K562 (cell line): Measurements from ENCODE around the gene KRT75. TPM values are rescaled to one million over a fixed set of nuclear protein-coding genes. Genes with fewer than 3 reads are reported as not detected.

Experiments
- ATAC-seq: fragments of 200-7000 bp; cut with Tn5 transposase; 3 replicates; pipeline ENCODE4 v1.9.1; 2020; ENCODE audit warnings: moderate library complexity
- BruUV-seq: library from RNA; stranded (reverse); fragments of 400-500 nt; replicated peaks from 2 replicates; lab custom pipeline; 2021; lab: Mats Ljungman, UMichigan
- CTCF ChIA-PET: fragments of 300-600 bp; formaldehyde crosslinking; extraction: SDS; loops from one replicate; lab custom pipeline; 2021; ENCODE audit warnings: low intra/inter-chr PET ratio; lab: Yijun Ruan, JAX
- POLR2A ChIA-PET: fragments of 300-600, 350-650 bp; sonication (Branson Sonifier 250); formaldehyde crosslinking; extraction: SDS; loops from one replicate; lab custom pipeline; 2021; ENCODE audit warnings: antibody characterized with exemption, inconsistent platforms; lab: Yijun Ruan, JAX
- DNase-seq, 4 experiments: peaks; one replicate each; pipeline versions ENCODE4 v3.0.0 to v3.0.0-alpha.2; 2011 to 2018; ENCODE audit warnings: low spot score in 3 of 4, mixed read lengths in 3 of 4; ENCODE audit errors: extremely low read depth in 1 of 4
- FAIRE-seq: peaks from 2 replicates; lab custom pipeline; 2011; peaks lifted over from hg19 to GRCh38; lab: Jason Lieb, UNC
- H2AFZ ChIP-seq: 2 replicates; pipeline ENCODE4 v1.6.0; 2011; ENCODE audit warnings: low read depth, low read length, control low read depth, inconsistent platforms
- H3K27ac ChIP-seq: fragments of 200-600 bp; 3 replicates; pipeline ENCODE4 v1.8.0; 2011; ENCODE audit warnings: low read depth, mild to moderate bottlenecking, control low read depth, inconsistent platforms, low read length, moderate library complexity, mixed read lengths; ENCODE audit errors: extremely low read depth
- H3K27me3 ChIP-seq, 2 experiments: fragments of 300-600 bp in 1 of 2; 2 replicates in 1 of 2; 3 replicates in 1 of 2; pipeline versions ENCODE4 v1.6.0 to v1.8.0; 2011; ENCODE audit warnings: inconsistent platforms in 2 of 2, low read length in 2 of 2, mild to moderate bottlenecking in 1 of 2, mixed read lengths in 1 of 2, moderate library complexity in 1 of 2; ENCODE audit not compliant: control insufficient read depth in 2 of 2, insufficient read depth in 2 of 2
- H3K36me3 ChIP-seq: fragments of 300-600 bp; 3 replicates; pipeline ENCODE4 v1.8.0; 2011; ENCODE audit warnings: mild to moderate bottlenecking, low read length, inconsistent platforms; ENCODE audit not compliant: control insufficient read depth, insufficient read depth
- H3K4me1 ChIP-seq, 2 experiments: fragments of 200-600 bp in 1 of 2; replicated peaks in 1 of 2; 2 replicates in 1 of 2; 3 replicates in 1 of 2; pipeline versions ENCODE4 v1.5.1 to v1.8.0; 2011; ENCODE audit warnings: inconsistent platforms in 2 of 2, low read length in 2 of 2, mild to moderate bottlenecking in 1 of 2, mixed read lengths in 1 of 2, moderate library complexity in 1 of 2; ENCODE audit not compliant: control insufficient read depth in 2 of 2, insufficient read depth in 2 of 2
- H3K4me2 ChIP-seq: 2 replicates; pipeline ENCODE4 v1.6.1; 2011; ENCODE audit warnings: low read length, control low read depth, inconsistent platforms, mixed read lengths; ENCODE audit not compliant: insufficient read depth
- H3K4me3 ChIP-seq: fragments of 200-600 bp; sonication (generic), shearing (Covaris generic); 2 replicates; pipeline ENCODE4 v1.5.1; 2016; ENCODE audit warnings: control low read depth, inconsistent platforms
- H3K79me2 ChIP-seq: fragments of 200-600 bp; 3 replicates; pipeline ENCODE4 v1.8.0; 2011; ENCODE audit warnings: low read length, inconsistent platforms; ENCODE audit not compliant: control insufficient read depth, insufficient read depth
- H3K9ac ChIP-seq, 2 experiments: 2 replicates each; pipeline versions ENCODE4 v1.6.0 to v1.6.1; 2011; ENCODE audit warnings: low read depth in 2 of 2, low read length in 2 of 2, control low read depth in 1 of 2, inconsistent platforms in 1 of 2, mild to moderate bottlenecking in 1 of 2, mixed read lengths in 1 of 2; ENCODE audit not compliant: insufficient read depth in 1 of 2
- H3K9me1 ChIP-seq: one replicate; pipeline ENCODE4 v1.6.0; 2011; ENCODE audit warnings: inconsistent platforms, mild to moderate bottlenecking, low read length, moderate library complexity; ENCODE audit not compliant: control insufficient read depth, insufficient read depth
- H3K9me3 ChIP-seq: replicated peaks from 2 replicates; pipeline ENCODE4 v1.5.1; 2011; ENCODE audit warnings: low read depth, low read length, inconsistent platforms; ENCODE audit not compliant: control insufficient read depth, insufficient read depth
- H4K20me1 ChIP-seq: replicated peaks from 2 replicates; pipeline ENCODE4 v1.6.1; 2011; ENCODE audit warnings: low read length, inconsistent platforms, mixed read lengths; ENCODE audit not compliant: control insufficient read depth, insufficient read depth
- ATF7 ChIP-seq: fragments of 450-650 bp; IDR thresholded peaks from 2 replicates; pipeline ENCODE4 v1.7.1; 2014; ENCODE audit warnings: mild to moderate bottlenecking, moderate library complexity
- ELF2 ChIP-seq: fragments of 250-450 bp; sonication (Bioruptor Pico); IDR thresholded peaks from 2 replicates; pipeline ENCODE4 v1.5.0; 2021; ENCODE audit warnings: mild to moderate bottlenecking
- FOXM1 ChIP-seq, 2 experiments: fragments of 450-650 bp in 1 of 2; sonication (generic) in 1 of 2; formaldehyde crosslinking in 1 of 2; IDR thresholded peaks; 2 replicates each; pipeline versions ENCODE4 v1.6.1 to v1.9.0; 2017 to 2022; ENCODE audit warnings: low read depth in 2 of 2, mild to moderate bottlenecking in 2 of 2, missing genetic modification reagents in 1 of 2, moderate library complexity in 1 of 2
- HCFC1 ChIP-seq: IDR thresholded peaks from 2 replicates; pipeline ENCODE4 v1.6.1; 2012; ENCODE audit warnings: low read depth, low read length, improper control_type of control experiment
- HDGF ChIP-seq: fragments of 450-650 bp; IDR thresholded peaks from 2 replicates; pipeline ENCODE4 v1.6.1; 2016
- HIVEP1 ChIP-seq: fragments of 250-450 bp; sonication (Bioruptor Pico); IDR thresholded peaks from 2 replicates; pipeline ENCODE4 v1.4.0; 2020; ENCODE audit warnings: mild to moderate bottlenecking
- MEF2A ChIP-seq: IDR thresholded peaks from 2 replicates; pipeline ENCODE4 v1.6.1; 2011; ENCODE audit warnings: low read depth, mild to moderate bottlenecking, low read length, moderate library complexity; ENCODE audit not compliant: control insufficient read depth
- MEIS2 ChIP-seq: fragments of 450-650 bp; IDR thresholded peaks from 2 replicates; pipeline ENCODE4 v1.6.1; 2014; ENCODE audit warnings: mild to moderate bottlenecking; ENCODE audit not compliant: partially characterized antibody
- YBX1 ChIP-seq: fragments of 450-650 bp; IDR thresholded peaks from 2 replicates; pipeline ENCODE4 v1.7.1; 2016; ENCODE audit warnings: mild to moderate bottlenecking
- ZNF143 ChIP-seq: sonication (generic); formaldehyde crosslinking; IDR thresholded peaks from 2 replicates; pipeline ENCODE4 v1.9.0; 2022; ENCODE audit warnings: mild to moderate bottlenecking, missing genetic modification reagents
- ZNF146 ChIP-seq: IDR thresholded peaks from one replicate; pipeline ENCODE4 v1.6.1; 2018; ENCODE audit warnings: missing compliant biosample characterization; ENCODE audit not compliant: unreplicated experiment
- ZNF551 ChIP-seq: fragments of 250-450 bp; sonication (Bioruptor Pico); IDR thresholded peaks from 2 replicates; pipeline ENCODE4 v1.5.0; 2021; ENCODE audit warnings: mild to moderate bottlenecking, moderate library complexity
- ZNF561 ChIP-seq: fragments of 450-650 bp; formaldehyde crosslinking; conservative IDR thresholded peaks from 2 replicates; pipeline ENCODE4 v1.4.0; 2020; ENCODE audit warnings: mild to moderate bottlenecking, moderate library complexity
- WGBS: fragments of 100-300 bp; shearing (Covaris generic); methylation state at CpG from one replicate; pipeline ENCODE4 v1.1.6; 2016; ENCODE audit warnings: low coverage, mixed read lengths; ENCODE audit not compliant: insufficient coverage; ENCODE audit errors: missing lambda C conversion rate; 5-methylcytosine and 5-hydroxymethylcytosine counted together
- in situ Hi-C: fragments of 300-500 bp; cut with MboI; formaldehyde crosslinking; loops from 4 replicates; pipeline ENCODE4 v1.15.0; 2018; ENCODE audit warnings: inconsistent platforms, mixed read lengths
- intact Hi-C: fragments of 100-400 bp; cut with micrococcal nuclease; formaldehyde crosslinking; loops from 2 replicates; pipeline ENCODE4 v1.14.2; 2022
- polyA plus RNA-seq, 8 experiments: library from polyadenylated mRNA; depleted of rRNA in 4 of 8; stranded (reverse) in 5 of 8; unstranded in 3 of 8; fragments of >200 nt; fragmentation: Nextera tagmentation in 2 of 8; fragmentation: Illumina TruSeq in 1 of 8; extraction: Ambion mirVana in 2 of 8; extraction: Trizol in 1 of 8; gene quantifications; 2 replicates each; pipeline versions ENCODE4 v1.2.1 to v1.2.3, GENCODE V29; 2011 to 2014; ENCODE audit warnings: inconsistent platforms in 1 of 8, missing spikeins in 1 of 8
- total RNA-seq, 7 experiments: library from RNA; depleted of rRNA in 6 of 7; stranded (reverse); fragments of >200 nt in 6 of 7; fragmentation: Illumina TruSeq in 2 of 7; extraction: Trizol in 2 of 7; gene quantifications; 2 replicates each; pipeline versions ENCODE4 v1.2.1 to v1.2.3, GENCODE V29; 2011 to 2021; ENCODE audit warnings: low replicate concordance in 1 of 7
- TF ChIP-seq, protein P1 (sequence below): fragments of 450-650 bp; IDR thresholded peaks from 2 replicates; pipeline ENCODE4 v1.6.1; 2016; ENCODE audit warnings: borderline replicate concordance
- TF ChIP-seq, protein P2 (sequence below): IDR thresholded peaks from 2 replicates; pipeline ENCODE4 v1.6.1; 2011; ENCODE audit warnings: borderline replicate concordance, low read depth, mild to moderate bottlenecking, moderate library complexity, low read length; ENCODE audit not compliant: insufficient read depth, poor library complexity, severe bottlenecking
- TF ChIP-seq, protein P3 (sequence below), 3 experiments: IDR thresholded peaks in 2 of 3; conservative IDR thresholded peaks in 1 of 3; 2 replicates each; pipeline ENCODE4 v1.5.1; 2011 to 2012; ENCODE audit warnings: low read length in 3 of 3, mild to moderate bottlenecking in 3 of 3, control low read depth in 2 of 3, improper control_type of control experiment in 1 of 3, inconsistent platforms in 1 of 3, low read depth in 1 of 3, mixed read lengths in 1 of 3, moderate library complexity in 1 of 3; ENCODE audit not compliant: insufficient read depth in 2 of 3

The KRT75 gene
- total and polyA plus RNA-seq, 9 of the 15 experiments (the other 6 are each of a cell fraction or from before 2014, with no cell fraction given), result not detected

DNA sequence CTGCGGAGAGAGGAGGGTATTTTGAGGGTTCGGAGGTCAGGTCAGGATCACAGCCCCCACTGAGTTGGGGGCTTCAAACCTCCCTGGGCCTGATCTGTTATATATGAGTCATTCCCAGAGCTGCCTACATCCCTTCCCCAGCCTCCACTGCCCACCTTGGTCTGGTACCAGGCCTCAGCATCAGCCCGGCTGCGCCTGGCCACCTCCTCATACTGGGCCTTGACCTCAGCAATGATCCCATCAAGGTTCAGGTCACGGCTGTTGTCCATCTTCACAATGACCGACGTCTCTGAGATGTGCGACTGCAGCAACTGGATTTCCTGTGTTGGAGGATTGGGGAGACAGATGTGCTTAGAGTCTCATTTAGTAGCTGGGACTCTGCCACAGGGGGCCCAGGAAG lies 53.0 kb downstream of the KRT75 start (continued):
- TF ChIP-seq MEIS2 (no peak), HIVEP1 (CRISPR knock-in tag) (no peak)

DNA sequence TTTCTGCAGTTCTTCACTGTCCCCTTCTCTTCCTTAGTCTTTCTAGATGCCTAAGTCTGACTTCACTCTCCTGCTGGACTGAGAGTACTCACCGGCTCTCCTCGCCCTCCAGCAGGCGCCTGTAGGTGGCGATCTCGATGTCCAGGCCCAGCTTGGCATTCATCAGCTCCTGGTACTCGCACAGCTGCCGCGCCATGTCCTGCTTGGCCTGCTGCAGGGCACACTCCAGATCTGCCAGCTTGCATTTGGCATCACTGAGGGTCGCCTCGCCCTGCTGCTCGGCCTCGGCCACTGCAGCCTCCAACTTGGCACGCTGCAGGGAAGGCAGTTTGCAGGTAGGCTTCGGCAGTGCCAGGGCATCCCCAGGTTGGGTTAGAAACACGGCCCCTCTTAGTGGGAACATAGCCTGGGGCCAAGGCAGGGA lies 53.9 kb downstream of the KRT75 start:
- in situ Hi-C loops (loop anchor here (5.0 kb wide), 2 partner anchors 497 to 602 kb away; no protein-coding TSS in a partner anchor), intact Hi-C loops (no loop called here)
- Histone ChIP-seq H2AFZ (no peak overlapping the region), H3K9ac (no peak overlapping the region; a peak in 1 of 4 replicates), H3K4me3 (no peak overlapping the region), H4K20me1 (no peaks in the 10 kb centered on the region), H3K36me3 (no peaks in the 10 kb centered on the region), H3K27ac (no peak overlapping the region), H3K79me2 (no peaks in the 10 kb centered on the region), H3K4me1 (peaks cover 0 to 5% of the 10 kb centered on the region in 2 experiments; a peak in 1 of 5 replicates), H3K27me3 (peaks cover 5 to 62% of the 10 kb centered on the region in 2 experiments; a peak in 4 of 5 replicates), H3K4me2 (no peak overlapping the region), H3K9me3 (no peaks in the 10 kb centered on the region), H3K9me1 (no peaks in the 10 kb centered on the region)
- FAIRE-seq (no peak), ATAC-seq (peak; percentile 60), DNase-seq (peak in 2 of 4 experiments; percentile 8 to 18)
- ChIA-PET POLR2A (no interaction called here), CTCF (interaction anchor here (0.6 to 0.8 kb wide), 2 partner anchors 377 to 499 kb away, joined by 3 to 6 read pairs; no protein-coding TSS in a partner anchor)
- no TSS peak for BruUV-seq
- 2% methylated on average over 13 of the region's 15 CpGs for WGBS
- TF ChIP-seq ZNF143 (CRISPR knock-in tag) (no peak), HCFC1 (no peak), HDGF (no peak), ELF2 (CRISPR knock-in tag) (no peak), ATF7 (no peak), ZNF551 (CRISPR knock-in tag) (no peak), FOXM1 (IDR thresholded peaks at IDR 0.05; ENCODE audit: low read depth) (no peak), FOXM1 (CRISPR knock-in tag; IDR thresholded peaks at IDR 0.05; ENCODE audit: low read depth) (no peak), YBX1 (no peak), ZNF146 (no peak), MEF2A (no peak), ZNF561 (CRISPR knock-in tag) (no peak)
- TF ChIP-seq, protein P1, sequence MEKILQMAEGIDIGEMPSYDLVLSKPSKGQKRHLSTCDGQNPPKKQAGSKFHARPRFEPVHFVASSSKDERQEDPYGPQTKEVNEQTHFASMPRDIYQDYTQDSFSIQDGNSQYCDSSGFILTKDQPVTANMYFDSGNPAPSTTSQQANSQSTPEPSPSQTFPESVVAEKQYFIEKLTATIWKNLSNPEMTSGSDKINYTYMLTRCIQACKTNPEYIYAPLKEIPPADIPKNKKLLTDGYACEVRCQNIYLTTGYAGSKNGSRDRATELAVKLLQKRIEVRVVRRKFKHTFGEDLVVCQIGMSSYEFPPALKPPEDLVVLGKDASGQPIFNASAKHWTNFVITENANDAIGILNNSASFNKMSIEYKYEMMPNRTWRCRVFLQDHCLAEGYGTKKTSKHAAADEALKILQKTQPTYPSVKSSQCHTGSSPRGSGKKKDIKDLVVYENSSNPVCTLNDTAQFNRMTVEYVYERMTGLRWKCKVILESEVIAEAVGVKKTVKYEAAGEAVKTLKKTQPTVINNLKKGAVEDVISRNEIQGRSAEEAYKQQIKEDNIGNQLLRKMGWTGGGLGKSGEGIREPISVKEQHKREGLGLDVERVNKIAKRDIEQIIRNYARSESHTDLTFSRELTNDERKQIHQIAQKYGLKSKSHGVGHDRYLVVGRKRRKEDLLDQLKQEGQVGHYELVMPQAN, result no peak
- TF ChIP-seq, protein P2, sequence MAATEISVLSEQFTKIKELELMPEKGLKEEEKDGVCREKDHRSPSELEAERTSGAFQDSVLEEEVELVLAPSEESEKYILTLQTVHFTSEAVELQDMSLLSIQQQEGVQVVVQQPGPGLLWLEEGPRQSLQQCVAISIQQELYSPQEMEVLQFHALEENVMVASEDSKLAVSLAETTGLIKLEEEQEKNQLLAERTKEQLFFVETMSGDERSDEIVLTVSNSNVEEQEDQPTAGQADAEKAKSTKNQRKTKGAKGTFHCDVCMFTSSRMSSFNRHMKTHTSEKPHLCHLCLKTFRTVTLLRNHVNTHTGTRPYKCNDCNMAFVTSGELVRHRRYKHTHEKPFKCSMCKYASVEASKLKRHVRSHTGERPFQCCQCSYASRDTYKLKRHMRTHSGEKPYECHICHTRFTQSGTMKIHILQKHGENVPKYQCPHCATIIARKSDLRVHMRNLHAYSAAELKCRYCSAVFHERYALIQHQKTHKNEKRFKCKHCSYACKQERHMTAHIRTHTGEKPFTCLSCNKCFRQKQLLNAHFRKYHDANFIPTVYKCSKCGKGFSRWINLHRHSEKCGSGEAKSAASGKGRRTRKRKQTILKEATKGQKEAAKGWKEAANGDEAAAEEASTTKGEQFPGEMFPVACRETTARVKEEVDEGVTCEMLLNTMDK, result peak; percentile 11
- TF ChIP-seq, protein P3, sequence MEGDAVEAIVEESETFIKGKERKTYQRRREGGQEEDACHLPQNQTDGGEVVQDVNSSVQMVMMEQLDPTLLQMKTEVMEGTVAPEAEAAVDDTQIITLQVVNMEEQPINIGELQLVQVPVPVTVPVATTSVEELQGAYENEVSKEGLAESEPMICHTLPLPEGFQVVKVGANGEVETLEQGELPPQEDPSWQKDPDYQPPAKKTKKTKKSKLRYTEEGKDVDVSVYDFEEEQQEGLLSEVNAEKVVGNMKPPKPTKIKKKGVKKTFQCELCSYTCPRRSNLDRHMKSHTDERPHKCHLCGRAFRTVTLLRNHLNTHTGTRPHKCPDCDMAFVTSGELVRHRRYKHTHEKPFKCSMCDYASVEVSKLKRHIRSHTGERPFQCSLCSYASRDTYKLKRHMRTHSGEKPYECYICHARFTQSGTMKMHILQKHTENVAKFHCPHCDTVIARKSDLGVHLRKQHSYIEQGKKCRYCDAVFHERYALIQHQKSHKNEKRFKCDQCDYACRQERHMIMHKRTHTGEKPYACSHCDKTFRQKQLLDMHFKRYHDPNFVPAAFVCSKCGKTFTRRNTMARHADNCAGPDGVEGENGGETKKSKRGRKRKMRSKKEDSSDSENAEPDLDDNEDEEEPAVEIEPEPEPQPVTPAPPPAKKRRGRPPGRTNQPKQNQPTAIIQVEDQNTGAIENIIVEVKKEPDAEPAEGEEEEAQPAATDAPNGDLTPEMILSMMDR (IDR thresholded peaks at IDR 0.05 in 2 of 3, conservative IDR thresholded peaks at IDR 0.05 in 1 of 3; ENCODE audit: insufficient read depth in 2 of 3, low read depth in 1 of 3, low read length in 3 of 3), result peak; percentile 44 to 48 (median 45); a peak in 5 of 6 replicates
